K562 (cell line): ENCODE measurements around the gene MINDY3. TPM values are rescaled to one million over a fixed set of nuclear protein-coding genes. Genes with fewer than 3 reads are reported as not detected.

Experiments
- CAMTA2 ChIP-seq: fragments of 250-450 bp; sonication (Bioruptor Pico); conservative IDR thresholded peaks from 2 replicates; pipeline ENCODE4 v1.5.1; 2022
- CBFA2T2 ChIP-seq: fragments of 450-650 bp; conservative IDR thresholded peaks from 2 replicates; pipeline ENCODE4 v1.6.1; 2017; ENCODE audit warnings: mild to moderate bottlenecking
- CBFA2T3 ChIP-seq: fragments of 450-650 bp; IDR thresholded peaks from 2 replicates; pipeline ENCODE4 v1.6.1; 2017
- CBX1 ChIP-seq: sonication (generic); IDR thresholded peaks from 2 replicates; pipeline ENCODE4 v1.6.1; 2016; ENCODE audit warnings: antibody characterized with exemption, low read depth, mild to moderate bottlenecking
- CTBP1 ChIP-seq: fragments of 450-650 bp; IDR thresholded peaks from 2 replicates; pipeline ENCODE4 v1.6.1; 2016; ENCODE audit warnings: borderline replicate concordance
- FUS ChIP-seq: fragments of 200-400 bp; formaldehyde crosslinking; optimal IDR thresholded peaks from 2 replicates; pipeline ENCODE3; 2017; ENCODE audit warnings: low read depth, low read length
- GATAD2B ChIP-seq: fragments of 450-650 bp; IDR thresholded peaks from 2 replicates; pipeline ENCODE4 v1.6.1; 2017; ENCODE audit warnings: mild to moderate bottlenecking, borderline replicate concordance
- KLF13 ChIP-seq: fragments of 450-650 bp; IDR thresholded peaks from 2 replicates; pipeline ENCODE4 v1.6.1; 2016; ENCODE audit warnings: missing genetic modification characterization, low read depth, mild to moderate bottlenecking, missing compliant biosample characterization, moderate library complexity, borderline replicate concordance
- MAZ ChIP-seq, 2 experiments: fragments of 450-650 bp in 1 of 2; sonication (generic) in 1 of 2; formaldehyde crosslinking; IDR thresholded peaks in 1 of 2; conservative IDR thresholded peaks in 1 of 2; 2 replicates each; pipeline versions ENCODE4 v1.4.0 to v1.5.0; 2020; ENCODE audit warnings: mild to moderate bottlenecking in 1 of 2, missing genetic modification reagents in 1 of 2
- MTA2 ChIP-seq: fragments of 450-650 bp; IDR thresholded peaks from 2 replicates; pipeline ENCODE4 v1.6.1; 2016; ENCODE audit warnings: low read depth
- PHTF2 ChIP-seq: fragments of 250-450 bp; sonication (Bioruptor Pico); IDR thresholded peaks from 2 replicates; pipeline ENCODE4 v1.5.0; 2021; ENCODE audit warnings: mild to moderate bottlenecking
- RBM34 ChIP-seq: fragments of 200-400 bp; formaldehyde crosslinking; IDR thresholded peaks from 2 replicates; pipeline ENCODE4 v1.6.1; 2018; ENCODE audit warnings: low read length, borderline replicate concordance; ENCODE audit not compliant: insufficient read depth
- SP2 ChIP-seq: IDR thresholded peaks from 2 replicates; pipeline ENCODE4 v1.6.1; 2011; ENCODE audit warnings: mild to moderate bottlenecking, low read depth, low read length, moderate library complexity; ENCODE audit not compliant: poor library complexity, severe bottlenecking; ENCODE audit errors: extremely low read depth
- SPI1 ChIP-seq: IDR thresholded peaks from 2 replicates; pipeline ENCODE4 v1.6.1; 2011; ENCODE audit warnings: low read depth, low read length, control low read depth, borderline replicate concordance
- TAF9B ChIP-seq: fragments of 450-650 bp; IDR thresholded peaks from 2 replicates; pipeline ENCODE4 v1.6.1; 2018; ENCODE audit warnings: mild to moderate bottlenecking; ENCODE audit not compliant: partially characterized antibody
- ZNF384 ChIP-seq: IDR thresholded peaks from 2 replicates; pipeline ENCODE4 v1.6.1; 2012; ENCODE audit warnings: low read depth, low read length, improper control_type of control experiment
- polyA plus RNA-seq, 8 experiments: library from polyadenylated mRNA; depleted of rRNA in 4 of 8; stranded (reverse) in 5 of 8; unstranded in 3 of 8; fragments of >200 nt; fragmentation: Nextera tagmentation in 2 of 8; fragmentation: Illumina TruSeq in 1 of 8; extraction: Ambion mirVana in 2 of 8; extraction: Trizol in 1 of 8; gene quantifications; 2 replicates each; pipeline versions ENCODE4 v1.2.1 to v1.2.3, GENCODE V29; 2011 to 2014; ENCODE audit warnings: inconsistent platforms in 1 of 8, missing spikeins in 1 of 8
- total RNA-seq, 7 experiments: library from RNA; depleted of rRNA in 6 of 7; stranded (reverse); fragments of >200 nt in 6 of 7; fragmentation: Illumina TruSeq in 2 of 7; extraction: Trizol in 2 of 7; gene quantifications; 2 replicates each; pipeline versions ENCODE4 v1.2.1 to v1.2.3, GENCODE V29; 2011 to 2021; ENCODE audit warnings: low replicate concordance in 1 of 7
- TF ChIP-seq, protein P1 (sequence below): sonication (generic); formaldehyde crosslinking; IDR thresholded peaks from 2 replicates; pipeline ENCODE4 v1.8.1; 2023; ENCODE audit warnings: mild to moderate bottlenecking, missing genetic modification reagents
- TF ChIP-seq, protein P2 (sequence below): fragments of 200-800 bp; sonication (Bioruptor generic); IDR thresholded peaks from 2 replicates; pipeline ENCODE4 v1.6.1; 2017; ENCODE audit warnings: missing genetic modification characterization, missing compliant biosample characterization
- TF ChIP-seq, protein P3 (sequence below), 2 experiments: fragments of 450-650 bp; conservative IDR thresholded peaks; 2 replicates each; pipeline ENCODE4 v1.6.1; 2017; ENCODE audit warnings: mild to moderate bottlenecking in 2 of 2, moderate library complexity in 2 of 2
- TF ChIP-seq, protein P4 (sequence below), 2 experiments: fragments of 450-650 bp; IDR thresholded peaks; 2 replicates each; pipeline ENCODE4 v1.6.1; 2016

Gene MINDY3
- total and polyA plus RNA-seq, 9 of the 15 experiments (the other 6 are each of a cell fraction or from before 2014, with no cell fraction given) = 14.0 to 35.9 (median 23.6) TPM

DNA sequence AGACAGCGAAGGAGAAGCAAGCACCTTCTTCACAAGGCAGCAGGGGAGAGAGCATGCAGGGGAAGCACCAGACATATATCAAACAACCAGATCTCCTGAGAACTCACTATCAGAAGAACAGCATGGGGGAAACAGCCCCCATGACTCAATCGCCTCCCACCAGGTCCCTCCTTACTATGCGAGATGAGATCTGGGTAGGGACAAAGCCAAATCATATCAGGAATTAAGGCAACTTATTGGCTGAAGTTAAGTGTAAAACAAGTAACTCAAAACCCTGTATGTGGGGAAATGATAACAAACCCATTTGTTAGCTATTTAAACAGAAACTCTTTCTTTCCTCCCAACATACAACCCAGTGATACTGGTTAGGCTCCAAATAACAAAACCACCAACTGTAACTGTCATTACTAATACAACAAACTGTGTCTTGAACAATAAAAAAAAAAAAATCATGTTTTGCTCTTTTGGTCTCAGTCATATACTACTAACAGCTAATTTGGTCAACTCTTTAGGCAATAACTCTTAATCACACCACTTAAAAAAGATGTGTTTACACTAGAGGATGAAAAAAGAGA, 57.8 kb downstream of the MINDY3 start (continued):
- TF ChIP-seq GATAD2B = peak; percentile 77; the same call in 1 of the 2 replicates
- TF ChIP-seq TAF9B = peak; percentile 27
- no peak for TF ChIP-seq SP2
- TF ChIP-seq MTA2 = peak; percentile 72
- TF ChIP-seq, protein P1, sequence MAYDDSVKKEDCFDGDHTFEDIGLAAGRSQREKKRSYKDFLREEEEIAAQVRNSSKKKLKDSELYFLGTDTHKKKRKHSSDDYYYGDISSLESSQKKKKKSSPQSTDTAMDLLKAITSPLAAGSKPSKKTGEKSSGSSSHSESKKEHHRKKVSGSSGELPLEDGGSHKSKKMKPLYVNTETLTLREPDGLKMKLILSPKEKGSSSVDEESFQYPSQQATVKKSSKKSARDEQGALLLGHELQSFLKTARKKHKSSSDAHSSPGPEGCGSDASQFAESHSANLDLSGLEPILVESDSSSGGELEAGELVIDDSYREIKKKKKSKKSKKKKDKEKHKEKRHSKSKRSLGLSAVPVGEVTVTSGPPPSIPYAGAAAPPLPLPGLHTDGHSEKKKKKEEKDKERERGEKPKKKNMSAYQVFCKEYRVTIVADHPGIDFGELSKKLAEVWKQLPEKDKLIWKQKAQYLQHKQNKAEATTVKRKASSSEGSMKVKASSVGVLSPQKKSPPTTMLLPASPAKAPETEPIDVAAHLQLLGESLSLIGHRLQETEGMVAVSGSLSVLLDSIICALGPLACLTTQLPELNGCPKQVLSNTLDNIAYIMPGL (CRISPR knock-in tag) = no peak
- peak; percentile 96 for TF ChIP-seq CBFA2T3
- TF ChIP-seq, protein P2, sequence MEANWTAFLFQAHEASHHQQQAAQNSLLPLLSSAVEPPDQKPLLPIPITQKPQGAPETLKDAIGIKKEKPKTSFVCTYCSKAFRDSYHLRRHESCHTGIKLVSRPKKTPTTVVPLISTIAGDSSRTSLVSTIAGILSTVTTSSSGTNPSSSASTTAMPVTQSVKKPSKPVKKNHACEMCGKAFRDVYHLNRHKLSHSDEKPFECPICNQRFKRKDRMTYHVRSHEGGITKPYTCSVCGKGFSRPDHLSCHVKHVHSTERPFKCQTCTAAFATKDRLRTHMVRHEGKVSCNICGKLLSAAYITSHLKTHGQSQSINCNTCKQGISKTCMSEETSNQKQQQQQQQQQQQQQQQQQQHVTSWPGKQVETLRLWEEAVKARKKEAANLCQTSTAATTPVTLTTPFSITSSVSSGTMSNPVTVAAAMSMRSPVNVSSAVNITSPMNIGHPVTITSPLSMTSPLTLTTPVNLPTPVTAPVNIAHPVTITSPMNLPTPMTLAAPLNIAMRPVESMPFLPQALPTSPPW (CRISPR knock-in tag) = peak; percentile 65
- TF ChIP-seq, protein P3, sequence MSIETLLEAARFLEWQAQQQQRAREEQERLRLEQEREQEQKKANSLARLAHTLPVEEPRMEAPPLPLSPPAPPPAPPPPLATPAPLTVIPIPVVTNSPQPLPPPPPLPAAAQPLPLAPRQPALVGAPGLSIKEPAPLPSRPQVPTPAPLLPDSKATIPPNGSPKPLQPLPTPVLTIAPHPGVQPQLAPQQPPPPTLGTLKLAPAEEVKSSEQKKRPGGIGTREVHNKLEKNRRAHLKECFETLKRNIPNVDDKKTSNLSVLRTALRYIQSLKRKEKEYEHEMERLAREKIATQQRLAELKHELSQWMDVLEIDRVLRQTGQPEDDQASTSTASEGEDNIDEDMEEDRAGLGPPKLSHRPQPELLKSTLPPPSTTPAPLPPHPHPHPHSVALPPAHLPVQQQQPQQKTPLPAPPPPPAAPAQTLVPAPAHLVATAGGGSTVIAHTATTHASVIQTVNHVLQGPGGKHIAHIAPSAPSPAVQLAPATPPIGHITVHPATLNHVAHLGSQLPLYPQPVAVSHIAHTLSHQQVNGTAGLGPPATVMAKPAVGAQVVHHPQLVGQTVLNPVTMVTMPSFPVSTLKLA (conservative IDR thresholded peaks at IDR 0.05) = peak; percentile 9 to 62; a peak in 2 of 4 replicates
- TF ChIP-seq KLF13 (tag) = no peak
- TF ChIP-seq CBX1 = peak; percentile 63; the same call in 1 of the 2 replicates
- TF ChIP-seq CTBP1 = no peak
- TF ChIP-seq MAZ (CRISPR knock-in tag; conservative IDR thresholded peaks at IDR 0.05 in 1 of 2, IDR thresholded peaks at IDR 0.05 in 1 of 2) = peak; percentile 18 to 39; a peak in 1 of 4 replicates
- TF ChIP-seq SPI1 = no peak
- TF ChIP-seq RBM34 = no peak
- peak; percentile 90 for TF ChIP-seq CBFA2T2
- TF ChIP-seq CAMTA2 = no peak
- no peak for TF ChIP-seq FUS
- TF ChIP-seq PHTF2 (CRISPR knock-in tag) = no peak
- 0 out of 2 replicates have a peak, but pooled peaks have one; percentile 55 for TF ChIP-seq ZNF384
- TF ChIP-seq, protein P4, sequence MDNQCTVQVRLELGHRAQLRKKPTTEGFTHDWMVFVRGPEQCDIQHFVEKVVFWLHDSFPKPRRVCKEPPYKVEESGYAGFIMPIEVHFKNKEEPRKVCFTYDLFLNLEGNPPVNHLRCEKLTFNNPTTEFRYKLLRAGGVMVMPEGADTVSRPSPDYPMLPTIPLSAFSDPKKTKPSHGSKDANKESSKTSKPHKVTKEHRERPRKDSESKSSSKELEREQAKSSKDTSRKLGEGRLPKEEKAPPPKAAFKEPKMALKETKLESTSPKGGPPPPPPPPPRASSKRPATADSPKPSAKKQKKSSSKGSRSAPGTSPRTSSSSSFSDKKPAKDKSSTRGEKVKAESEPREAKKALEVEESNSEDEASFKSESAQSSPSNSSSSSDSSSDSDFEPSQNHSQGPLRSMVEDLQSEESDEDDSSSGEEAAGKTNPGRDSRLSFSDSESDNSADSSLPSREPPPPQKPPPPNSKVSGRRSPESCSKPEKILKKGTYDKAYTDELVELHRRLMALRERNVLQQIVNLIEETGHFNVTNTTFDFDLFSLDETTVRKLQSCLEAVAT (IDR thresholded peaks at IDR 0.05) = no peak
